Activated T-cell treated with anti-CD3 and anti-CD28 coated beads for 24 hours (primary cell): Measurements from ENCODE around the gene HNRNPA3.
"Not testable (repeated sequence)": the region's sequence is repeated elsewhere in the genome, so short reads cannot be mapped to it uniquely, and the experiment has no call there.

Experiments
- DNase-seq: peaks from one replicate; pipeline ENCODE4 v3.0.0-alpha.2; 2020; ENCODE audit warnings: low read depth

HNRNPA3 gene

GRCh38 chr2:177256026-177256425 is 43.4 kb downstream of the HNRNPA3 start:
- DNase-seq = no peak

DNA sequence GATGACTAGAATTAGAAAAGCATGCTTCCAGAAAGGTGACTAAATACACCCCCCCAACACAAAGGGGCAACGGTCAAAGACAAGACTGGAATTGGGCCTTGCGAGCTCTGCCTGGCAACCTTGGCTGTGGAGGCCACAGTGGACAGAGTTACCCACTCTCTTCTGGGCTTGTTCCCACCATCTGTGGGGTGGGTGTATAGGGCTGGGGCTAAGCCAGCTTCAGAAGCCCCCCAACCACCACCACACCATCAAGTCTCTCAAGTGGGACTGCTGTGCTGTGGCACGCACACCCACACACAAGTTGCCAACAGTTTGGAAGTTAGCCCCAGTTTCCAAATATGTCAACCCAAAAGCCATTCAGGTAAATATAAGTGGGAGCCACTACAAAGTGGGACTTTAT is 44.1 kb downstream of the HNRNPA3 start:
- DNase-seq = no peak

DNA sequence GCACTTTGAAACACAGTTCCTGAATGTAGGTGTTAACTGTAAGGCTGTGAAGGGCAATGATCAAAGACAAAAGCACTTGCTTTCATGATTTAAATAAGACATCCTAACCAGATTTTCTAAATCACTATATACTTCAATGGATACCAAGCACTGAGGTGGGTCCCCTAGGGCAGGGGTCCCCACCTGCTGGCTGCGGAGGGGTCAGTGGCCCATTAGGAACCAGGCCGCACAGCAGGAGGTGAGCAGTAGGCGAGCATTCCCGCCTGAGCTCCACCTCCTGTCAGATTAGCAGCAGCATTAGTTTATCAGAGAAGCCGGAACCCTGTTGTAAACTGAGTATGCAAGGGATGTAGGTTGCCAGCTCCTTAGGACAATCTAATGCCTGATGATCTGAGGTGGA is 44.9 kb downstream of the HNRNPA3 start:
- DNase-seq = no peak

- DNase-seq = no peak
These were observed 45.5 kb downstream of the HNRNPA3 start for GRCh38 chr2:177258059-177258458.

DNA sequence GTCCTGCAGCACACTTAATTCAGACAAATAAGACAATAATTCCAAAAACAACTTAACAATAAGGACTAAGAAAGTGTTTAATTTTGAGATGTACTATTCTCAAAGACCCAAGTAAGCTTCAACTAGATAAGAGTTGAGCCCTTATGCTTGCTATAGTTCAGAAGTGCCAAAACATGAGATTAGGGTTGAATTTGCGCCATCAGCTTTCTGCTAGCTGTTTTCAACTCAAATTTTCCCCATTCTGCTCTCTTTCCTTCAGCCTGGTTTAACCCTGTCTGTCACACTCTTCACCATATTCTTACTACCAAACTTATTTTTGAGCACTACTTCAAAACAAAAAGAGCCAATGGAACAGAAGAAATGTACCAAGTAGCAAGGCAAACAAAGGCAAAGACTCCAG is 47.8 kb downstream of the HNRNPA3 start:
- no peak for DNase-seq

DNA sequence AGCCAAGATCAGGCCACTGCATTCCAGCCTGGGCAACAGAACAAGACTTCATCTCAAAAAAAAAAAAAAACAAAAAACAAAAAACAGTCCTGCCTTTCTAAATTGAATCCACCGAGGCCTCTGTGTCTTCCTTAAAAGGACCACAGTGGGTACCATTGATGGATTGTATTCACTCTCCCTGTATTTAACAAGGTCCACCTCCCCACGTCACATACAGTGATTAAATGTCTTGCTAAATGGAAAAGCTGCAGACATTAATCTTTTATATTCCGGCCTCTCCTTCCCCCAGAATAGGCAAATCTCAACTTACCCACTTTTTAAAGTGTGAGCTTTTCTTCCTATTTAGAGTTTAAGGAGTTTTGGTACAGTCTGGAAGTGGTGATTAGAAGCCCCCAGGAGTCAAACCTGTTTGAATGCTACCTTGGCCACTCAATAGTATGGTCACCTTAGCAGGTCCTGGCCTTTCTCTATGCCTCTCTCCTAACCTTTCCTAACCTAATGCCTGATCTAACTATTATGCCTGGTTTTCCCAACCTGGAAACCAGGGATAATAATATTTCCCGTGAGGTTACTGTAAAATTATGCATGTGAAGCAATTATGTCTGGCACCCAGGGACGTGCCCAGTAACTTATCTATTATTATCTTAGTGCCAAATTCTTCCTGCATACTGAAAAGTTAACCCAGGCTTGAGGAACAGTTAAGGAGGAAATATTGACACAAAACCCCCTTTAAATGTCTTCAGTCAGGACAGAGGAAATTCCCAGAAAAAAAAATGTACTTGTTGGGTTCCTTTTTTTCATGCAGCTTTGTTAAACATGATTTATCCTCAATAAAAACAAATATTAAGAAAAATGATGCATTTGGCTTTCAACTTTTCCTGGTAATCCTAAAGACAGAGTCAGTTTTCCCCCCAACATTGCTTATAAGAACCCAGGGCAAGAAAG is 48.8 kb downstream of the HNRNPA3 start:
- no peak for DNase-seq

GRCh38 chr2:177262092-177262491 is 49.5 kb downstream of the HNRNPA3 start:
- DNase-seq = no peak

DNA sequence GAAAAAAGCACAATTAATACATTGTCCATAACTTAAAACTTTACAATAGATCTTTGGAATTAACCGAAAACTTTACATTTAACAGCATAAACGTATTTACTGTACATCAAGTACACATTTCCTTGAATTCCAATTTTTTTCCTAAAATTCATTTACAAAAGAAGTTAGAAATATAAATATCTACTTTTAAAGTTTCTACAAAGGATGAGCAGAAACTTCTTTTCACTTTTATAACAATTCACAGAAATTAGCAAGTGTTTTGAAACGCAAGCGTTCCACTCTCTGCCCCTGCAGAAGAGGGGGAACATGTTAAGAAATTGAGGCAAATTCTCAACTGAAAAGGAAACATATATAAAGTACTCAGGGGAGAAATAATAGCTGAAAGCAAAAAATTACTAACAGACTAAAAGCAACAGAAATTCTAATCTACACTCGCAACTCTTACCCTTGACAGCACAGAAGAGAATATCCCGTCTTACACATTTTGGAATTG is 50.4 kb downstream of the HNRNPA3 start:
- DNase-seq = no peak

DNA sequence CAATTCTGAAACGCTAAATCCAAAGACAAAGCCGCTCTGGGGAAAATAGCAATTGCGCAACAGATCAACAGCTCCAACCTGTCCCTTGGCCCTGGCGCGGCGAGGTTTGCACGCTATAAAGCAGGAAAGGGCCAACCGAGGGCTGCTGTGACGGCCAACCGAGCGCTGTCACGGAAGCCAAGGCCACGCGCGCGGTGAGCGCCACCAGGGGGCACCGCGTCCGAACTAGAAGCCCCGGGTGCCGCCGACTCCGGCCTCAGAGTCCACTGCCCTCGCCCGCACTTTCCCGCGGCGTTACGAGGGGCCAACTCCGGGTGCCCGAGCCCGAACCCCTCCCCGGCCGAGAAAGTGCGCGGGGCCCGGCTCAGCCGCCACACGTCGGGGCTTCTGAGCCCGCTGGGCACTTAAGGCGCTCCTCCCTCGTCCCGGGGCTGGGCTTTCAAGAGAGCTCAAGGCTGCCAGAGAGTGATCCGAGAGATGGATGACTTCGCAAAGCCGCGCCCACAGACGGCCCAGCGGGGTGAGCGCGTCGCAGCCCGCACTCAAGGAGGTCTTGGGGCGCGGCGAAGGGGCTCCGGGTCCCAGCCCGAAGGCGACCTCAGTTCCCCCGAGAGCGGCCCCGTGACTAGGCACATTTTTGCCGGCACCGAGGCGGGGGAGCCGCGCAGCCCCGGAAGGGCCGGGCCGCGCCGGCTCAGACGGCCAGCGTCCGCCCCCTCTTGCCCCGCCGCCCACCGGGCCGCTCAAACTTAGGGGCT is 51.0 kb downstream of the HNRNPA3 start:
- DNase-seq = peak; percentile 88

DNA sequence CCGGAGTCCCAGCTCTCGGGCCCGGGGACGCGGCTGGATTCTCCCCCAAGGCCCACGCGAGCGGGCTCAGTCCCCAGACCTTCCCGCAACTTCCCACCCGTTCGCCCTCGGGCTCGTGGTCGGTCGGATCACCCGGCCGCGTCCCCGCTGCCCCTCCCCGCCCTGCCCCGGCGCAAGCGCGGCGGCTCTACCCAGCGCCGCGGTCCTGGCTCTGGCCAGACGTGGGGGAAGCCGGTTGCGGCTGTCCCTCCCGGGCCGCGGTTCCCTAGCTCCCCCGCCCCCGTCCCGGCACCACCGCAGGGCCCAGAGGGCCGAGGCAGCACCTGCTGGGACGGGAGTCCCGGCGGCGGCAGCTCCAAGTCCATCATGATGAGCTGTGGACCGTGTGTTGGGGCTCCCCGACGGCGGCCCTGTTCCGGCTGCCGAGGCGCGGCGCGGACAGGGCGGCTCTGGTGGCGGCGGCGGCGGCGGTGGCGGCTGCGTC is 51.7 kb downstream of the HNRNPA3 start:
- DNase-seq = no peak

GRCh38 chr2:177264693-177265587 is 52.3 kb downstream of the HNRNPA3 start, which contains the start of gene NFE2L2:
NFE2L2 (minus strand) TSS chr2:177264727; CDS start chr2:177264576, 151 bp downstream.
- DNase-seq = peak; percentile 93

- no peak for DNase-seq
These were observed 53.5 kb downstream of the HNRNPA3 start for GRCh38 chr2:177265824-177266817.

DNA sequence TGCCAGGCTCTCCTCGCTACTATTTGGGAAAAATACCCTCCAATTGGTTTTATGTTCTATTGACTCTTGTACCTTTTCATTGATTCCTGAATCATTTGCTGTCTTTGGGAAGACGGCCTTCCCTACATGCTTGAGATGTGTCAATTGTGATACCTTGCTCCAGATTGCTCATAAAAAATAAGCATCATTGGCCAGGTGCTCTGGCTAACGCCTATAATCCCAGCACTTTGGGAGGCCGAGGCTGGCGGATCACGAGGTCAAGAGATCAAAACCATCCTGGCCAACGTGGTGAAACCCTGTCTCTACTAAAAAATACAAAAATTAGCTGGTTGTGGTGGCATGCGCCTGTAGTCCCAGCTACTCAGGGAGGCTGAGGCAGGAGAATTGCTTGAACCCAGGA is 54.4 kb downstream of the HNRNPA3 start:
- not testable (repeated sequence) for DNase-seq

DNA sequence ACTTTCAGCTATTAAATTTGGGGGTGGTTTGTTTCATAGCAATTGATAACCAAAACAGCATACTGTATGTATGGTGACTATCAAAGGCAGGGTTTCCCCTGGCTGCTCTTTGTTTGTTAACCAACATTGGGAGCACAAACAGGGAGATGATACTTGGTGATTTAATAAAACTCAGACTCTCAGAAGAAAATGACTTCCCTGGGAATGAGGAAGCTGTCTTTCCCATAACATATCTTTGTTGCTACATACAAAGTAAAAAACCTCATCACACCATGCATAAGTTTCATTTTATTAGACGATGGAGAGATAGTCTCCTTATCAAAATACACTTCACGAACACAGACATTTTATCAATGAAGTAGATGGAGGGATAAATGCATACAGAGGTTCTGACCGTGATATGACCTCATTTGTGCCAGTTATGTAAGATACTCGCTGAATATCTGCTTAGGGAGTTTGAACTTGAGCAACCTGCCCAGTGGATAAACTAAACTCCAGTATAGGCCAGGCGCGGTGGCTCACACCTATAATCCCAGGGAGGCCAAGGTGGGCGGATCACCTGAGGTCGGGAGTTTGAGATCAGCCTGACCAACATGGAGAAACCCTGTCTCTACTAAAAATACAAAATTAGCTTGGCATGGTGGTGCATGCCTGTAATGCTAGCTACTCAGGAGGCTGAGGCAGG is 55.7 kb downstream of the HNRNPA3 start:
- DNase-seq = no peak

DNA sequence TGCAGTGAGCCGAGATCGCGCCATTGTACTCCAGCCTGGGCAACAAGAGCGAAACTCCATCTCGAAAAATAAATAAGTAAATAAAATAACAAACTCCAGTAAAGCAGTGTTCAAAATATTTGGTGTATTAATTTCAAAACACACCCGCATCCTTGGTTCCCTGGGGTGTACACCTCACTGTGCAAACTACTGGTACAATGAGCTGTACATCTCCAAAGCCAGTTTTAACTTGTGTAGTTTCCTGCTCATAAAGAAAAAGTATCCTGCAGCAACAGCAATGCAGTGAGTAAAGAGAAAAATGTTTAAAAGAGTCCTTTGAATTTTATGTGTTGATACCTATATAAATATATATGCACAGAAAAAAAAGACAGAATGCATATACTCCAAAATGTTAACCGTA is 56.3 kb downstream of the HNRNPA3 start:
- no peak for DNase-seq

- DNase-seq = no peak
These were observed 57.9 kb downstream of the HNRNPA3 start for GRCh38 chr2:177270531-177270930.

- DNase-seq = no peak
These were observed 59.5 kb downstream of the HNRNPA3 start for GRCh38 chr2:177271981-177272666.

DNA sequence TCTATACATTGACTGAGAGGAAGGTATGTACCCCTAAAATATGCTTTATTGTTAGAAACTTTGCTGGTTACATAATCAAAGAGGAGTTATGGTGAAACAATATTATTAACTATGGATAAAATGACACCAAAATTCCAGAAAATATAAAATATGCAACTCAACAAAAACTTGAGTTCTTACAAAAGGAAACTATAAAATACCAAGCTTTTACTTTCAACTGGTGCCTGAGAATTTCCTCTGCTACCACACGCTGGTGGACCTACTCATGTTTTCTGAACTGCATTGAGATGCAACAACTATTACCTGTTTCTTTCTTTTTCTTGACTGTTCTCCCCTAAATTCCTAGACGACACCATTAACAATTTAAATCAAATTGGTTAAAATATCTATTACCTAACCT is 60.2 kb downstream of the HNRNPA3 start:
- no peak for DNase-seq

DNA sequence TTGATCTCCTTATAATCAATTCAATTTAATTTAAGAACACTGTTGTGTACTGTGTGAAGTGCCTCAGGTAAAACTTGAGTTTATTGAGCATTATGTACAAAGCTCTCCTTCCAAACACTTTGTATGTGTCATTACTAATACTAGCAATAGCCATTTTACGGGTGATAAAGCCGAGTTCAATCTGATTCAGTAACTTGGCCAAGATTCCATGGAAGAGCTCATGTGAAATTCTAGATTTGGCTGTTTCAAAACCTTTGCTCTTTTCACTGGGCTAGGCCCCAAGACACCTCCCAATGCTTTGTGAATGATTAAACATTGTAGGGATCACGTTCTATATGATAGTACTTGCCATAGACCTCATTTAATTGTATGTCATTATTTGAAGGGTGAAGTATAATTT is 60.8 kb downstream of the HNRNPA3 start:
- no peak for DNase-seq
